ENCODE results near the gene TRRAP. TPM values are rescaled to one million over a fixed set of nuclear protein-coding genes. Genes with fewer than 3 reads are reported as not detected.

The TRRAP gene
- total RNA-seq, 3 donors from 2014 or later: 24.6 to 39.0 (median 38.9) TPM

DNA sequence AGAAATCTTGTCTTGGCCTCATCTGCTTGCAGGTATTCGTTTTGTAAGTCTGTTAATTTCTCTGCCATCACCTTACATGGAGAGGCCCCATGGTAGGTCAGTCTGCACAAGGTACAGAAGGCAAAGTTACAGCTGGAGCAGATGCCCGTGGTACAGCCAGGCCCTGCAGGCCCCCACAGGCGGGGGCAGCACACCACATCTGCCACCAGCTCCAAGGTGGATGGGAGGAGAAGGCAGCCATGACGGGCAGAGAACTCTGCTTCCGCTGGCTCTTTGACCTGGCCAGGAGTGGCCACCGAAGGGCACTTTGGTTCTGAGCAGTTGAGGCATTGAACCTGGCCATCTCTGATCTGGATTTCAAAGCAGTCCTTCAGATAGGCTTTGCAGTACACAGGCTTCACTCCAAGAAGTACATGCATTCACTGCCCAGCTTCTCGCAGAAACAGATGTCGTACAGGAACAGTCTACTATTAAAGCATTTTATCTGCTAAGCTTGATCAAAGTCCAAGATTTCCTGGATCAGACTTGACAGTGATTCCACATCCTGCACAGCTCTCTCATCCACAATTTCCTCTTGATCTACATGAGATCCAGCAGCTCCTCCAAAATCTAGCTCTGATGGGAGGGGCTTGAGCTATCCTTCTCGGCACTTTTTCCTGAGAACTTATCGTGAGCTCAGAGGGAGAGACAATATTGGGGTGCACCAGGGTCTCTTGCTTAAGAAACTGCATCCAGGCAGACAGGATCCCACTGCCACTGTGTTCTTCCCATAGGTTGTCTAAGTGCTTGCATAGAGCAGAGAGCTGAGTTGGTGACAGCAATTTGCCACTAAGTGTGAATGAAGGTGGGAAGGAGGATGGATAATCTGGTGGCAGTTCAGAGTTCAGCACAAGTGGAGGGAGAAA is 120.7 kb downstream of the TRRAP start:
- Histone ChIP-seq H3K36me3 (peaks cover 16% of the 10 kb centered on the region), H3K4me3 (no peak overlapping the region), H3K27ac (no peak overlapping the region), H3K4me1 (peaks cover 0 to 6% of the 10 kb centered on the region in 2 donors), H3K9me3 (no peaks in the 10 kb centered on the region), H3K27me3 (no peaks in the 10 kb centered on the region)
- peak in 1 of 2 donors; percentile 11 for DNase-seq (ENCODE audit: low spot score in 2 of 2)
- intact Hi-C loops (cut with DNase I; ENCODE audit: low total_unique reads): no loop called here
- TF ChIP-seq POLR2AphosphoS5 (IDR thresholded peaks at IDR 0.05) (no peak), POLR2A (IDR thresholded peaks at IDR 0.05) (no peak)
- TF ChIP-seq, protein P1, sequence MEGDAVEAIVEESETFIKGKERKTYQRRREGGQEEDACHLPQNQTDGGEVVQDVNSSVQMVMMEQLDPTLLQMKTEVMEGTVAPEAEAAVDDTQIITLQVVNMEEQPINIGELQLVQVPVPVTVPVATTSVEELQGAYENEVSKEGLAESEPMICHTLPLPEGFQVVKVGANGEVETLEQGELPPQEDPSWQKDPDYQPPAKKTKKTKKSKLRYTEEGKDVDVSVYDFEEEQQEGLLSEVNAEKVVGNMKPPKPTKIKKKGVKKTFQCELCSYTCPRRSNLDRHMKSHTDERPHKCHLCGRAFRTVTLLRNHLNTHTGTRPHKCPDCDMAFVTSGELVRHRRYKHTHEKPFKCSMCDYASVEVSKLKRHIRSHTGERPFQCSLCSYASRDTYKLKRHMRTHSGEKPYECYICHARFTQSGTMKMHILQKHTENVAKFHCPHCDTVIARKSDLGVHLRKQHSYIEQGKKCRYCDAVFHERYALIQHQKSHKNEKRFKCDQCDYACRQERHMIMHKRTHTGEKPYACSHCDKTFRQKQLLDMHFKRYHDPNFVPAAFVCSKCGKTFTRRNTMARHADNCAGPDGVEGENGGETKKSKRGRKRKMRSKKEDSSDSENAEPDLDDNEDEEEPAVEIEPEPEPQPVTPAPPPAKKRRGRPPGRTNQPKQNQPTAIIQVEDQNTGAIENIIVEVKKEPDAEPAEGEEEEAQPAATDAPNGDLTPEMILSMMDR (IDR thresholded peaks at IDR 0.05): no peak

DNA sequence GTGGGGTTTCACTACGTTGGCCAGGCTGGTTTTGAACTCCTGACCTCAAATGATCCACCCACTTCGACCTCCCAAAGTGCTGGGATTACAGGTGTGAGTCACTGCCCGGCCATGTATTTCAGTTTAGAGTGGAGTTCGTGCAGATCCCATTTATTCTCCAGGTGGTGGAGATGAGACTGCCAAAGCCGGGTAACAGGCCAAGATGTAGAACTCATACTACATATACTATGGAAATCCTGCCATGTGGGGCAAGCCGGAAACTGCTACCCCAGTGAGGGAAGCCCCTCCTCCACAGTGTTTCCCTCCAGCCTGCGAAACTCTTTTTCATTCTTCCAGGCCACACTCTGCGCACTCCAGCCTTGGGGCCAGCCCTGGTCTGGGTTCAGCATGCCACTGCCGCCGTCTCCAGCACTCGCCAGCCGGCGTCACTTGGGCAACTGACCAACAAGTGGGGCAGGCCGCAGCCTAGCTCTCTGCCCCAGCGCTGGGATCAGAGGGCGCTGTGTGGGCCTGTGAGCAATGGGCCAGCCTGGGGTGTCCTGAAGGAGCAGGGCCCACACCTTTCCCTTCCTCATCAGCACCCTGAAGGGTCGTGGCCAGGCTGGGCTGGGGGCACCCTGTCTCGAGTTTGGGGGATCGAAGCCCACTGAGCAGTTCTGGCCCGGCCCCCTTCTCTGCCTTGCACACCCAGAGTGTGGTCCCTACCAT is 122.0 kb downstream of the TRRAP start:
- Histone ChIP-seq H3K27me3 (no peaks in the 10 kb centered on the region), H3K9me3 (no peaks in the 10 kb centered on the region), H3K27ac (no peak overlapping the region), H3K36me3 (peaks cover 8% of the 10 kb centered on the region), H3K4me1 (peaks cover 0 to 6% of the 10 kb centered on the region in 2 donors), H3K4me3 (no peak overlapping the region)
- intact Hi-C loops (cut with DNase I; ENCODE audit: low total_unique reads): no loop called here
- TF ChIP-seq POLR2A (IDR thresholded peaks at IDR 0.05): no peak
- TF ChIP-seq, protein P1 (IDR thresholded peaks at IDR 0.05): no peak
- no peak for TF ChIP-seq POLR2AphosphoS5 (IDR thresholded peaks at IDR 0.05)
- DNase-seq (ENCODE audit: low spot score in 2 of 2): peak in 1 of 2 donors; percentile 15

DNA sequence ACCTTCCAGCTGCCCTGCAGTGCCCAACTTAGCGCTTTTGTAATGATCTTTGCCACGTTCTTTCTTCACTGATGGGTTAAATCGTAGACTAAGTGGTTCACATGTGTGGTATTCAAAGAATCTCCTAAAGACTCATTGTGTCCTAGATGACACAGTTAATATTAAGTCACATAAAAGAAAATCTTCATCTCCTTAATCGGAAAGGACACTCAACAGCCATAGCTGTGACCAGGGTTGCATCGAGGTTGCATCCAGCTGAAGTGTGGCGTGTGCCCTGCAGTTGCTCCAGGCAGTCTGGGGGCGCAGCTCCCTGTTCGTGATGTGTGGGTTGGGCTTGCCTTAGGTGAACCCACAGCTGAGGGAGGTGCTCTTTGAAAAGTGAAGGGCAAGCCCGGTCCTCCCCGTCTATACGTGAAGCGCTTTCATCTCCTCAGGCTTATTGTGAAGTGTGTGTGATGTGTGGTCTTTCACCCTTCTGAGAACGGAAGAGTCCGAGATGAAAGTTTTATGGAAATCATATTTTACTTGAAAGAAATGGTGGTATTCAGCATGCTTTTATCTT is 122.7 kb downstream of the TRRAP start:
- Histone ChIP-seq H3K36me3 (peaks cover 8% of the 10 kb centered on the region), H3K4me3 (no peak overlapping the region), H3K9me3 (no peaks in the 10 kb centered on the region), H3K4me1 (peaks cover 0 to 6% of the 10 kb centered on the region in 2 donors), H3K27me3 (no peaks in the 10 kb centered on the region), H3K27ac (no peak overlapping the region)
- TF ChIP-seq POLR2A (IDR thresholded peaks at IDR 0.05): no peak
- TF ChIP-seq, protein P1 (IDR thresholded peaks at IDR 0.05): no peak
- TF ChIP-seq POLR2AphosphoS5 (IDR thresholded peaks at IDR 0.05): no peak
- DNase-seq (ENCODE audit: low spot score in 2 of 2): peak in 1 of 2 donors; percentile 14
- intact Hi-C loops (cut with DNase I; ENCODE audit: low total_unique reads): no loop called here

DNA sequence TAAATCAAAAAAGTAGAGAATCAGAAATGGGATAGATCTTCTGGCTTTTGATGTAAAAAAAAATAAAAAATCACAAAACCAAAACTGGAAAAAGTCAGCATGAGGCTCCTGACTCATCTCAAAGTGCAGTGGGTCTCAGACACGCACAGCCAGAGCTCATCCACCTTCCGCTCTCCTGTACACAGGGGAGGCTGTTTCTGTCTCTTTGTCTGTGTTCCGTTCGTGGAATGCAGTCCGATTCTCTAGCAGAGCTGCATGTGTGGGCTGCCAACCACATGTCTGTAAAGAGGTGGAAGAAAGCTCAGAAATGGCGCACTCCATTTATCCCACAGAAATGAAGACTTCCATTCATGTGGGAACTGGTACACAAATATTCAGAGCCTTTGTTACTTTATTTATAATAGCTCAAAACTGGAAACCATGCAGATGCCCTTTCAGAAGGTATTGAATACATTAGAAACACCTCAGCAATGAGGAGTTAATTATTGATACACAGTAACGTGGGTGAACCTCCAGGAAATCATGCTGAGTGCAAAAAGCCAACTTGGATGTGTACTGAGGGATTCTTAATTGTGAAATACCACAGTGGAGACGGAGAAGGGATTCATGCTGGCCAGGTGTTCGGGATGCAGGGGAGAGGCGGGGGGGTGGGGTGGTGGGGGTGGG is 123.3 kb downstream of the TRRAP start:
- H3K4me1 ChIP-seq: peaks cover 0 to 6% of the 10 kb centered on the region in 2 donors
- no peaks in the 10 kb centered on the region for H3K9me3 ChIP-seq
- peak in 1 of 2 donors; percentile 14 for DNase-seq (ENCODE audit: low spot score in 2 of 2)
- H3K4me3 ChIP-seq: no peak overlapping the region
- H3K27ac ChIP-seq: no peak overlapping the region
- peaks cover 8% of the 10 kb centered on the region for H3K36me3 ChIP-seq
- intact Hi-C loops (cut with DNase I; ENCODE audit: low total_unique reads): no loop called here
- no peaks in the 10 kb centered on the region for H3K27me3 ChIP-seq
- TF ChIP-seq, protein P1 (IDR thresholded peaks at IDR 0.05): no peak
- no peak for TF ChIP-seq POLR2AphosphoS5 (IDR thresholded peaks at IDR 0.05)
- TF ChIP-seq POLR2A (IDR thresholded peaks at IDR 0.05): no peak
